ENCODE measurements around the gene ERGIC2.
"Not testable (repeated sequence)": the region's sequence is repeated elsewhere in the genome, so short reads cannot be mapped to it uniquely, and the experiment has no call there.

DNA sequence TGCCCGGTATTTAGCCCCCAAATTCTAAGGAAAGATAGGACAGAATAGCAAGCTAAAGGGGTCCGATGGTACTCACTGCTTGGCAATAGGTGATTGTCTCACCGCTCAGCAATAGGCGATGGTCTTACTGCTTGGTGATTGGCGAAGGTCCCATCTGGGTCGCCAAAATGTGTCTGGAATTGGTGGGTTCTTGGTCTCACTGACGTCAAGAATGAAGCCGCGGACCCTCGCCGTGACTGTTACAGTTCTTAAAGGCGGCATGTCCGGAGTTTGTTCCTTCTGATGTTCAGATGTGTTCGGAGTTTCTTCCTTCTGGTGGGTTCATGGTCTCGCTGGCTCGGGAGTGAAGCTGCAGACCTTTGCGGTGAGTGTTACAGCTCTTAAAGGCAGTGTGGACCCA lies 4.2 kb upstream of the ERGIC2 start:
- TF ChIP-seq, protein P1, sequence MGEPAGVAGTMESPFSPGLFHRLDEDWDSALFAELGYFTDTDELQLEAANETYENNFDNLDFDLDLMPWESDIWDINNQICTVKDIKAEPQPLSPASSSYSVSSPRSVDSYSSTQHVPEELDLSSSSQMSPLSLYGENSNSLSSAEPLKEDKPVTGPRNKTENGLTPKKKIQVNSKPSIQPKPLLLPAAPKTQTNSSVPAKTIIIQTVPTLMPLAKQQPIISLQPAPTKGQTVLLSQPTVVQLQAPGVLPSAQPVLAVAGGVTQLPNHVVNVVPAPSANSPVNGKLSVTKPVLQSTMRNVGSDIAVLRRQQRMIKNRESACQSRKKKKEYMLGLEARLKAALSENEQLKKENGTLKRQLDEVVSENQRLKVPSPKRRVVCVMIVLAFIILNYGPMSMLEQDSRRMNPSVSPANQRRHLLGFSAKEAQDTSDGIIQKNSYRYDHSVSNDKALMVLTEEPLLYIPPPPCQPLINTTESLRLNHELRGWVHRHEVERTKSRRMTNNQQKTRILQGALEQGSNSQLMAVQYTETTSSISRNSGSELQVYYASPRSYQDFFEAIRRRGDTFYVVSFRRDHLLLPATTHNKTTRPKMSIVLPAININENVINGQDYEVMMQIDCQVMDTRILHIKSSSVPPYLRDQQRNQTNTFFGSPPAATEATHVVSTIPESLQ (CRISPR knock-in tag; IDR thresholded peaks at IDR 0.05), result not testable (repeated sequence)
- TF ChIP-seq EZH2 (IDR thresholded peaks at IDR 0.05; ENCODE audit: borderline replicate concordance, low read depth, low read length); TEAD2 (tag; IDR thresholded peaks at IDR 0.05); POLR2AphosphoS5 (IDR thresholded peaks at IDR 0.05; ENCODE audit: control insufficient read depth, insufficient read depth, low read depth, low read length); CHCHD3 (CRISPR knock-in tag; IDR thresholded peaks at IDR 0.05); EP300 (IDR thresholded peaks at IDR 0.05; ENCODE audit: low read length); NRF1 (conservative IDR thresholded peaks at IDR 0.05 in 1 of 2, IDR thresholded peaks at IDR 0.05 in 1 of 2); MAFK (IDR thresholded peaks at IDR 0.05; ENCODE audit: low read length); ERF (CRISPR knock-in tag; IDR thresholded peaks at IDR 0.05): not testable (repeated sequence)
